NK-92 (cell line): ENCODE results near the gene ARID3C.

Source experiments
- DNase-seq: peaks from one replicate; lab custom pipeline; 2025; ENCODE audit not compliant: unreplicated experiment; lab: John Stamatoyannopoulos, UW

The ARID3C gene

GRCh38 chr9:34629491-34629808, 584 bp upstream of the ARID3C start:
- no peak for DNase-seq

- no peak for DNase-seq
Observed at GRCh38 chr9:34627716-34628655, 880 bp downstream of the ARID3C start.

GRCh38 chr9:34625186-34625486, 3.7 kb downstream of the ARID3C start:
- no peak for DNase-seq

GRCh38 chr9:34624475-34625185, 4.2 kb downstream of the ARID3C start:
- no peak for DNase-seq

GRCh38 chr9:34623374-34624235, 5.3 kb downstream of the ARID3C start:
- no peak for DNase-seq

GRCh38 chr9:34620061-34620994, 8.5 kb downstream of the ARID3C start, which contains the start of gene DCTN3:
Gene DCTN3, minus strand, starts transcription at chr9:34620495. Its CDS starts 31 bp downstream, at chr9:34620464.
- DNase-seq: peak; percentile 70

- DNase-seq: no peak
Observed at GRCh38 chr9:34615132-34615531, 13.7 kb downstream of the ARID3C start.

- DNase-seq: no peak
Observed at GRCh38 chr9:34612788-34613390, 16.0 kb downstream of the ARID3C start.

GRCh38 chr9:34611811-34612787, 16.8 kb downstream of the ARID3C start, which contains the start of gene RPP25L:
Gene RPP25L, minus strand, starts transcription at chr9:34612097. Its CDS starts 801 bp downstream, at chr9:34611296.
- DNase-seq: no peak

GRCh38 chr9:34611251-34611810, 17.5 kb downstream of the ARID3C start:
- no peak for DNase-seq

GRCh38 chr9:34610434-34611206, 18.2 kb downstream of the ARID3C start:
- DNase-seq: no peak

- no peak for DNase-seq
Observed at GRCh38 chr9:34607331-34607730, 21.5 kb downstream of the ARID3C start.

GRCh38 chr9:34606905-34607304, 22.0 kb downstream of the ARID3C start:
- no peak for DNase-seq

GRCh38 chr9:34606190-34606589, 22.7 kb downstream of the ARID3C start:
- DNase-seq: no peak

GRCh38 chr9:34603610-34604231, 25.1 kb downstream of the ARID3C start:
- DNase-seq: no peak

- no peak for DNase-seq
Observed at GRCh38 chr9:34601937-34602573, 26.8 kb downstream of the ARID3C start.

GRCh38 chr9:34600908-34601307, 28.0 kb downstream of the ARID3C start:
- DNase-seq: no peak
